Measurements from ENCODE around the gene TUG1. TPM values are rescaled to one million over a fixed set of nuclear protein-coding genes. Genes with fewer than 3 reads are reported as not detected.

Gene TUG1
- total RNA-seq, 4 donors from 2014 or later: 53.0 to 78.5 (median 64.1) TPM

DNA sequence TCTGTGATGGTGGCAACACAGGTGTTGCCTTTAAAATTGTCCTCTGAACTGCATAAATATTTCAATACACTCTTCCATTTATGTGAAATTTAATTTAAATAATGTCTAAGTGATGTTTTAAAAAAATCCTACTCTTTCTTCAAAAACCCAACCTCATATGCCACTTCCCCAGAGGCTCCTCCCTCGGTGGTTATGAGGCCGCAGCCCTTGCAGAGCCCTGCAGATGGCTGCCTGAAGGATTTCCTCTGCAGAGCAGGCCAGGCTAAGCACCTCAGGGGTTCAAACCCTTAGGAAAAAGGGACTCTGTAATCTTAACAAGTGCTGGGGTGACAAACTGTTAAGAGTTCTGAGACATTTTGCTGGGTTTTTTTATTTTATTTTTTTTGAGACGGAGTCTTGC is 25.7 kb upstream of the TUG1 start:
- TF ChIP-seq, protein P1, sequence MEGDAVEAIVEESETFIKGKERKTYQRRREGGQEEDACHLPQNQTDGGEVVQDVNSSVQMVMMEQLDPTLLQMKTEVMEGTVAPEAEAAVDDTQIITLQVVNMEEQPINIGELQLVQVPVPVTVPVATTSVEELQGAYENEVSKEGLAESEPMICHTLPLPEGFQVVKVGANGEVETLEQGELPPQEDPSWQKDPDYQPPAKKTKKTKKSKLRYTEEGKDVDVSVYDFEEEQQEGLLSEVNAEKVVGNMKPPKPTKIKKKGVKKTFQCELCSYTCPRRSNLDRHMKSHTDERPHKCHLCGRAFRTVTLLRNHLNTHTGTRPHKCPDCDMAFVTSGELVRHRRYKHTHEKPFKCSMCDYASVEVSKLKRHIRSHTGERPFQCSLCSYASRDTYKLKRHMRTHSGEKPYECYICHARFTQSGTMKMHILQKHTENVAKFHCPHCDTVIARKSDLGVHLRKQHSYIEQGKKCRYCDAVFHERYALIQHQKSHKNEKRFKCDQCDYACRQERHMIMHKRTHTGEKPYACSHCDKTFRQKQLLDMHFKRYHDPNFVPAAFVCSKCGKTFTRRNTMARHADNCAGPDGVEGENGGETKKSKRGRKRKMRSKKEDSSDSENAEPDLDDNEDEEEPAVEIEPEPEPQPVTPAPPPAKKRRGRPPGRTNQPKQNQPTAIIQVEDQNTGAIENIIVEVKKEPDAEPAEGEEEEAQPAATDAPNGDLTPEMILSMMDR (IDR thresholded peaks at IDR 0.05): no peak
- TF ChIP-seq POLR2AphosphoS5 (IDR thresholded peaks at IDR 0.05) (no peak), POLR2A (IDR thresholded peaks at IDR 0.05; ENCODE audit: low read depth) (no peak), EP300 (IDR thresholded peaks at IDR 0.05) (no peak)
- no peaks in the 10 kb centered on the region for H3K9me3 ChIP-seq
- WGBS: 80% methylated on average over 3 of the region's 3 CpGs
- no peak for DNase-seq (ENCODE audit: extremely low spot score)
- intact Hi-C loops (cut with DNase I): no loop called here
- H3K4me3 ChIP-seq: no peak overlapping the region
- peaks cover 17 to 25% (median 23%) of the 10 kb centered on the region in 4 donors for H3K4me1 ChIP-seq
- peaks cover 61 to 86% (median 84%) of the 10 kb centered on the region in 4 donors for H3K36me3 ChIP-seq
- H3K27ac ChIP-seq (replicated peaks in 1 of 4): no peak overlapping the region
- H3K27me3 ChIP-seq: no peaks in the 10 kb centered on the region

DNA sequence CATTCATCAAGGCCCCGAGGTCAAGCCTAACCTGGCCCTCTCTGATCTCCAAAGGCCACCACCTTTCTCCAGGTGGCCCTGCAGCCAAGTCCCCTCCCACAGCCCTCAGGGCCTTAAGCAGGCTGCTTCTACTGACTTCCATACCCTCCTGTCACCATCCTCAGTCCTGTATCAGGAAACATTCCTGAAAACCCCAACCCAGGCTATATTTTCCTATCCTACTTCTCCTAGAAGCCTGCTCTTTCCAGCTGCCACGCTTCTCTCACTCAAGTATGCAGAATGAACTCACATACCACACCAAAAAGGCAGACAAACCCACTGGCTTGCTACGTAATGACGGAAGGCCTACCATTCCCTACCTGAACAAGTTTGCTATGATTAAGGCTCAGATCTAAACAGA is 24.1 kb upstream of the TUG1 start:
- intact Hi-C loops (cut with DNase I): no loop called here
- peaks cover 54 to 86% (median 82%) of the 10 kb centered on the region in 4 donors for H3K36me3 ChIP-seq
- peaks cover 21 to 40% (median 30%) of the 10 kb centered on the region in 4 donors for H3K4me1 ChIP-seq
- no peak overlapping the region for H3K27ac ChIP-seq (replicated peaks in 1 of 4)
- H3K9me3 ChIP-seq: no peaks in the 10 kb centered on the region
- TF ChIP-seq POLR2A (IDR thresholded peaks at IDR 0.05; ENCODE audit: low read depth): no peak
- TF ChIP-seq POLR2AphosphoS5 (IDR thresholded peaks at IDR 0.05): no peak
- TF ChIP-seq, protein P1 (IDR thresholded peaks at IDR 0.05): no peak
- no peak for TF ChIP-seq EP300 (IDR thresholded peaks at IDR 0.05)
- WGBS: 87% methylated on average over 4 of the region's 4 CpGs
- H3K27me3 ChIP-seq: no peaks in the 10 kb centered on the region
- DNase-seq (ENCODE audit: extremely low spot score): no peak
- H3K4me3 ChIP-seq: no peak overlapping the region

DNA sequence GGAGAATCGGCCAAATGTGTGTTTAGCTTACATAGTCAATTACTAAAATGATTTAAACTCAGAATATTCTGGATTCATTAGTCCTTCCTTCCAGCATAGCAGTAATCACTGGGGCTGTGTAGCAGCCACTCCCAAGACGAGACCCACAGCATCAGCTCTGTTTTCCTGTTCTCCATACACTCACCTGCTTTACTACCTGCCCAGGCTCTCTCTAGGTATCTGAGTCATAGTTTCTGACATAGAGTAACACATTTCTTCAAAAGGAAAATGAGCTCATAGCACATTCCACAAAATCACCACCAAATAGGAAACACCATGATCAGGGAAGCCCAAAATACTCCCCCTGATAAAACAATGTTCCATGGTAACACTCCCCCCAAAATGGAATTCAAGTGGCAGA is 23.4 kb upstream of the TUG1 start:
- WGBS: 87% methylated on average over 2 of the region's 2 CpGs
- H3K4me3 ChIP-seq: no peak overlapping the region
- H3K27me3 ChIP-seq: no peaks in the 10 kb centered on the region
- TF ChIP-seq POLR2A (IDR thresholded peaks at IDR 0.05; ENCODE audit: low read depth) (no peak), EP300 (IDR thresholded peaks at IDR 0.05) (no peak), POLR2AphosphoS5 (IDR thresholded peaks at IDR 0.05) (no peak)
- TF ChIP-seq, protein P1 (IDR thresholded peaks at IDR 0.05): no peak
- H3K9me3 ChIP-seq: no peaks in the 10 kb centered on the region
- intact Hi-C loops (cut with DNase I): loop anchor here (2.0 kb wide), 2 partner anchors 139 to 203 kb away; no protein-coding TSS in a partner anchor
- H3K36me3 ChIP-seq: peaks cover 48 to 85% (median 82%) of the 10 kb centered on the region in 4 donors
- H3K4me1 ChIP-seq: peaks cover 21 to 42% (median 31%) of the 10 kb centered on the region in 4 donors
- no peak for DNase-seq (ENCODE audit: extremely low spot score)
- H3K27ac ChIP-seq (replicated peaks in 1 of 4): peak overlapping the region in 2 of 4 donors; percentile 83

DNA sequence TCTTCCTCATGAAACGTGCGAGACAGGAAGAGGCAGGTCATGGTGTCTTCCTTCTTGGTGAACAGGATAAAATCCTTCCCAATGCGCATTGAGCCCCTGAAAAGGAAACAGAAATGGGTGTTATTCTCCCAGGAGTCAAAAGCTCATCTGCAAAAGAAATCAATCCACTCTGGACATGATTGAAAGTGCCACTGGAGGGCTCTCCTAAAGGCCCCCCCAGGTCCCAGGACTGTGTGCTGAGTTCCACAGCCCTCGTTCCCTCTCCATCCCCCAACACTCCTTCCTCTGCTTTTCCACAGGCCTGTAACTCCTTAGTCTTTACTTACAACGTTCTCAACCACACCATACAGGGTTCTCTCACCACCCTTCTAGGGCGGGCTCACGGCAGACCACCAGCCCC is 22.7 kb upstream of the TUG1 start:
- TF ChIP-seq POLR2A (IDR thresholded peaks at IDR 0.05; ENCODE audit: low read depth) (no peak), EP300 (IDR thresholded peaks at IDR 0.05) (no peak), POLR2AphosphoS5 (IDR thresholded peaks at IDR 0.05) (no peak)
- TF ChIP-seq, protein P1 (IDR thresholded peaks at IDR 0.05): no peak

More for the DNA sequence above, 22.7 kb upstream of the TUG1 start:
- intact Hi-C loops (cut with DNase I): loop anchor here (2.0 kb wide), 2 partner anchors 138 to 202 kb away; no protein-coding TSS in a partner anchor
- peaks cover 21 to 42% (median 33%) of the 10 kb centered on the region in 4 donors for H3K4me1 ChIP-seq
- peak overlapping the region; percentile 69 to 83 (median 78) for H3K27ac ChIP-seq (replicated peaks in 1 of 4)
- 71% methylated on average over 7 of the region's 7 CpGs for whole genome bisulfite sequencing
- peaks cover 42 to 85% (median 82%) of the 10 kb centered on the region in 4 donors for H3K36me3 ChIP-seq
- no peaks in the 10 kb centered on the region for H3K9me3 ChIP-seq
- no peak for DNase-seq (ENCODE audit: extremely low spot score)
- H3K4me3 ChIP-seq: no peak overlapping the region
- no peaks in the 10 kb centered on the region for H3K27me3 ChIP-seq

Data from esophagus muscularis mucosa (tissue), 4 donors.